Natural killer cell treated with Interleukin-12 subunit alpha and Interleukin-12 subunit beta and Interleukin-15 and Interleukin-18, amount 100 ng/mL, for 72 hours (primary cell): ENCODE results near the gene ADCY9. TPM values are rescaled to one million over a fixed set of nuclear protein-coding genes. Genes with fewer than 3 reads are reported as not detected.
"Not testable (repeated sequence)": the region's sequence is repeated elsewhere in the genome, so short reads cannot be mapped to it uniquely, and the experiment has no call there.

Experiments used
- ATAC-seq, 2 donors: fragments of 150-1000 bp; cut with Tn5 transposase in 1 of 2; sonication (Bioruptor Pico), chemical (Tn5 transposase) in 1 of 2; 2 replicates each; pipeline ENCODE4 v1.10.0; 2021
- DNase-seq: peaks from one replicate; pipeline ENCODE4 v3.0.0; 2022; ENCODE audit warnings: low spot score
- H3K27ac Mint-ChIP-seq, 2 donors: 1 replicate in 1 of 2; 2 replicates in 1 of 2; pipeline ENCODE4 v1.8.0; 2022; ENCODE audit warnings: mixed read lengths in 2 of 2, mild to moderate bottlenecking in 1 of 2, moderate library complexity in 1 of 2
- H3K27me3 Mint-ChIP-seq, 2 donors: 1 replicate in 1 of 2; 2 replicates in 1 of 2; pipeline ENCODE4 v1.8.0; 2022; ENCODE audit warnings: mixed read lengths in 2 of 2
- H3K36me3 Mint-ChIP-seq: one replicate; pipeline ENCODE4 v1.8.0; 2022; ENCODE audit warnings: mixed read lengths
- H3K4me1 Mint-ChIP-seq, 2 donors: 1 replicate in 1 of 2; 2 replicates in 1 of 2; pipeline ENCODE4 v1.8.0; 2022; ENCODE audit warnings: low read depth in 2 of 2, mixed read lengths in 2 of 2, mild to moderate bottlenecking in 1 of 2
- H3K4me3 Mint-ChIP-seq: one replicate; pipeline ENCODE4 v1.8.0; 2022; ENCODE audit warnings: mixed read lengths
- H3K9me3 Mint-ChIP-seq: 2 replicates; pipeline ENCODE4 v1.8.0; 2022; ENCODE audit warnings: mixed read lengths
- total RNA-seq, 2 donors: library from RNA; stranded (reverse); gene quantifications; one replicate each; pipeline ENCODE4 v1.2.3, GENCODE V29; 2022

The ADCY9 gene
- total RNA-seq, 2 donors from 2014 or later = 11.1 to 23.6 TPM

DNA sequence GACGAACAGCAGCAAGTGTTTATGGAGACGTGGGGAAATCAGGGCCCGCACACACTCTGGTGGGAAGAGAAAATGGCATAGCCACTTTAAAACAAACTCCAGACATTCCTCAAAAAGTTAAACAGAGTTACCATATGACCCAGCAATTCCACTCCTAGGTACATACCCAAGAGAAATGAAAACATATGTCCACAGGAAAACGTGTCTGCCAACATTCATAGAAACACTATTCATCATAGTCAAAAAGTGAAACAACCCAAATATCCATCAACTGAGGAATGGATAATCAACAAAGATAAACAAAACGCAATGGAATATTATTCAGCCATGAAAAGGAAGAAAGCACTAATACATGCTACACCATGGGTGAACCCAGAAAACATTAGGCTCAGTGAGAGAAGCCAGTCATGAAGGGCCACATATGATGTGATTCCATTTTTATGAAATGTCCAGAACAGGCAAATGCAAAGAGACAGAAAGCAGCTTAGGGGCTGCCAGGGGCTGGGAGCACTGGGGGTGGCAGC, 32.8 kb downstream of the ADCY9 start:
- no peak overlapping the region for H3K4me3 Mint-ChIP-seq
- peaks cover 22 to 26% of the 10 kb centered on the region in 2 donors for H3K4me1 Mint-ChIP-seq
- DNase-seq = no peak
- no peaks in the 10 kb centered on the region for H3K36me3 Mint-ChIP-seq
- no peak overlapping the region for H3K27ac Mint-ChIP-seq
- H3K9me3 Mint-ChIP-seq = no peaks in the 10 kb centered on the region
- ATAC-seq = no peak
- no peaks in the 10 kb centered on the region for H3K27me3 Mint-ChIP-seq

DNA sequence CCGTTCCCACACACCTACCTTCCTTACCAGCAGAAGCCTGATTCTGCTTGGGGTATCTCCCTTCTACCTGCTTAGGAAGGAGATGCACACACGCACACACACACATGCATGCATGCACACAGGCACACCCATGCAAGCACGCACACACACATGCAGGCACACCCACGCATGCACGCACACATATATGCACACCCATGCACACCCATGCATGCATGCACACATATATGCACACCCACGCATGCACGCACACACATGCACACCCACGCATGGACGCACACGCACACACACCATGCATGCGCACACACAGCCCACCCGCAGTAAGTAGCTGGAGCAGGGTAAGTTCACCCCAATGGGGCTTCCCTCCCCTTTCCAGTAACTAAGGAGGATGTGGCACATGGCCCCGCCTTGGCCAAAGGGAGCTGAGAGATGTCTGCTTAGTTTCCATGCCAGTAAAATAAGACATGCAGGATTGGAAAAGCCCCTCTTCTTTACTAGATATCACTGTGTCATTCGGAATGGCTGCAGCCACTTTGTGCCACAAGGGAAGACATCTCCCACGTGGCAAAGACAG, 33.7 kb downstream of the ADCY9 start:
- Mint-ChIP-seq H3K9me3 (no peaks in the 10 kb centered on the region), H3K36me3 (no peaks in the 10 kb centered on the region), H3K4me1 (peaks cover 18 to 26% of the 10 kb centered on the region in 2 donors), H3K4me3 (no peak overlapping the region), H3K27me3 (no peaks in the 10 kb centered on the region), H3K27ac (no peak overlapping the region)
- ATAC-seq = no peak
- no peak for DNase-seq

DNA sequence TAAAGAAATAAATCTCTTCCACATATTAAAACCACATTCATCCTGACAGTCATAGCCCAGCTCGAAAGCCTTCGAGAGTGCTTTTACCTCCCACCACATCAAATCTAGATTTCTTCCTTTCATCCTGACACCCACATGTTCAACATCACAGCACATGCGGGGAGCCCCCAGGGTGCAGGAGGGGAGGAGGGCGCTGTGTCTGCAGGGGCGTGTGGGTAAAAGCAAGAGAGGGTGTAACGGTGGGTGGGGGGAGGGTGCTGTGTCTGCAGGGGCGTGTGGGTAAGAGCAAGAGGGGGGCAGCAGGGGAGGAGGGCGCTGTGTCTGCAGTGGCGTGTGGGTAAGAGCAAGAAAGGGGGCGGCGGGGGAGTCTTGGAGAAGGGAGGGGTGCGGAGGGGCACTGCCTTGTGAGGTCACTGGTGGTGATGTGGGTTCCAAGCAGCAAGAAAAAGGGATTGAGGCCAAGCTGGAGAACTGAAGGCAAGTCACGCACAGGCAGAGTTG, 34.7 kb downstream of the ADCY9 start:
- H3K9me3 Mint-ChIP-seq = no peaks in the 10 kb centered on the region
- H3K27me3 Mint-ChIP-seq = no peaks in the 10 kb centered on the region
- no peaks in the 10 kb centered on the region for H3K36me3 Mint-ChIP-seq
- no peak for ATAC-seq
- peak overlapping the region in 1 of 2 donors; percentile 34 for H3K27ac Mint-ChIP-seq
- no peak overlapping the region for H3K4me3 Mint-ChIP-seq
- no peak for DNase-seq
- H3K4me1 Mint-ChIP-seq = peaks cover 18 to 28% of the 10 kb centered on the region in 2 donors

DNA sequence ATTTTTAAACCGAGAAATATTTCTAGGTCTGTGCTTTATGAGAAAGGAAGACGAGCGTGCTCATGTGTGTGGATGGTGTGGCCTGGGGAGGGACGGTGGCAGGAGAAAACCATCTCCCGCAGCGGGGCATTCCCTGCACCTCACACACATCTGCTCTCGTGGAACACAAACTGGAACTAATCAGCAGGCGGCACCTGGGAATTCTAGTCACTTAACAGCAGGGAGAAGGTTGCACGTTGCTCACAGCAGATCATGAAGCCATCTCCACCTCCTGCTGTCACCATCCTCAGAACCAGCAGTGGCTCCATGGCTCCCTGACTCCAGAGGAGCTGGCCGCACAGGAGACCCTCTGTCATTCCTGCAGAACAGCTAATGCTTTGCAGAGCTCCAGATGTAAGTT, 35.2 kb downstream of the ADCY9 start:
- Mint-ChIP-seq H3K4me3 (peak overlapping the region; percentile 17), H3K27me3 (no peaks in the 10 kb centered on the region), H3K36me3 (no peaks in the 10 kb centered on the region), H3K27ac (peak overlapping the region in 1 of 2 donors; percentile 34), H3K9me3 (no peaks in the 10 kb centered on the region), H3K4me1 (peaks cover 17 to 28% of the 10 kb centered on the region in 2 donors)
- DNase-seq (no peak), ATAC-seq (no peak)

DNA sequence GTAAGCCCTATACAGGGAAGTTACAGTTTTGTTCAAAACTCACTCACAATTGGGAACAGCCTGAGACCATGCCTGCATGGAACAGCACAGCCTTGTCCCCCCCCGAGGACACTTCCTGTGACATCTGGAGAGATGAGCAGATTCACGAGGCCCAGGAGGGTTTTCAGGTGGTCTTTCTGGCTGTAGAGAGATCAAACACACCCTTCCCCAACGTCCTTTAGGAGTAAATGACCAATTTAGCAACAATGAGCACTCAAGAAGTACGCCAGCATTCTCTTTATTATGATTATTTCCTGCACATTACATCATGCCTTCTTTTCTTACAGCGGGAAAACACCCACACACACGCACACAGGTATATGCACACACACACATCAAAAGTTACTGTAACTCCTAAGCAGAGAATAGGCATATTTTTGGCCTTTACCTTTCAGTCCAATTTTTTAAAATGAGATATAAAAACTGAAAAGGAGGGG, 39.0 kb downstream of the ADCY9 start:
- Mint-ChIP-seq H3K4me1 (peaks cover 1 to 20% of the 10 kb centered on the region in 2 donors), H3K9me3 (no peaks in the 10 kb centered on the region), H3K27me3 (no peaks in the 10 kb centered on the region), H3K4me3 (no peak overlapping the region), H3K36me3 (no peaks in the 10 kb centered on the region), H3K27ac (no peak overlapping the region)
- no peak for ATAC-seq
- no peak for DNase-seq

DNA sequence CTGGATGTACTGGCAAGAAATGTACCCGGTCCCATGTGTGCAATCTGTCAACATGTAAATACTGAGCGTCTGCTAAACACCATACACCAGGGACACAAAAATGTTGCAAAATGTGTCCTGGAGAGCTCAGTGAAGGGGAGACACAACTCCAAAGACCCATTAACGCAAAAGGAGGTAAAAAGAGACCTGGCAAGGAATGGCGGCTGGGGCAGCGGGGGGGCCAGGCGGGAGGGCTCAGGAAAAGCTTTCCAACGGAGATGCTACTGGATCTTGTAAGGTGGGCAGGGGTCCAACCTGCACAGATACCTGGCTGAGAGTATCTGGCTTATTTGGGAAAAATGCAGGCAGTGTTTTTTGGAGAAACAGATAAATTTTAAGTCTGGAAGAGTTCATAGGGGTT, 40.7 kb downstream of the ADCY9 start:
- Mint-ChIP-seq H3K4me1 (peaks cover 0 to 8% of the 10 kb centered on the region in 2 donors), H3K36me3 (no peaks in the 10 kb centered on the region), H3K27me3 (no peaks in the 10 kb centered on the region), H3K4me3 (no peak overlapping the region), H3K9me3 (no peaks in the 10 kb centered on the region), H3K27ac (no peak overlapping the region)
- ATAC-seq (no peak), DNase-seq (no peak)

DNA sequence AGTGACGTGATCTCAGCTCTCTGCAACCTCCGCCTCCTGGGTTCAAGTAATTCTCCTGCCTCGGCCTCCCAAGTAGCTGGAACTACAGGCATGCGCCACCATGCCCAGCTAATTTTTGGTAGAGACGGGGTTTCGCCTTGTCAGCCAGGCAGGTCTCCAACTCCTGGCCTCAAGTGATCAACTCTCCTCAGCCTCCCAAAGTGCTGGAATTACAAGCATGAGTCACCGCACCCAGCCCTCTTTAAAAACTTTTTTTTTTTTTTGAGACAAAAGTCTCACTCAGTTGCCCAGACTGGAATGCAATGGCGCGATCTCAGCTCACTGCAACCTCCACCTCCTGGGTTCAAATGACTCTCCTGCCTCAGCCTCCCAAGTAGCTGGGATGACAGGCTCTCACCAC, 43.1 kb downstream of the ADCY9 start:
- not testable (repeated sequence) for H3K36me3 Mint-ChIP-seq, H3K27me3 Mint-ChIP-seq, H3K4me3 Mint-ChIP-seq, H3K4me1 Mint-ChIP-seq, H3K9me3 Mint-ChIP-seq, H3K27ac Mint-ChIP-seq, DNase-seq, ATAC-seq

DNA sequence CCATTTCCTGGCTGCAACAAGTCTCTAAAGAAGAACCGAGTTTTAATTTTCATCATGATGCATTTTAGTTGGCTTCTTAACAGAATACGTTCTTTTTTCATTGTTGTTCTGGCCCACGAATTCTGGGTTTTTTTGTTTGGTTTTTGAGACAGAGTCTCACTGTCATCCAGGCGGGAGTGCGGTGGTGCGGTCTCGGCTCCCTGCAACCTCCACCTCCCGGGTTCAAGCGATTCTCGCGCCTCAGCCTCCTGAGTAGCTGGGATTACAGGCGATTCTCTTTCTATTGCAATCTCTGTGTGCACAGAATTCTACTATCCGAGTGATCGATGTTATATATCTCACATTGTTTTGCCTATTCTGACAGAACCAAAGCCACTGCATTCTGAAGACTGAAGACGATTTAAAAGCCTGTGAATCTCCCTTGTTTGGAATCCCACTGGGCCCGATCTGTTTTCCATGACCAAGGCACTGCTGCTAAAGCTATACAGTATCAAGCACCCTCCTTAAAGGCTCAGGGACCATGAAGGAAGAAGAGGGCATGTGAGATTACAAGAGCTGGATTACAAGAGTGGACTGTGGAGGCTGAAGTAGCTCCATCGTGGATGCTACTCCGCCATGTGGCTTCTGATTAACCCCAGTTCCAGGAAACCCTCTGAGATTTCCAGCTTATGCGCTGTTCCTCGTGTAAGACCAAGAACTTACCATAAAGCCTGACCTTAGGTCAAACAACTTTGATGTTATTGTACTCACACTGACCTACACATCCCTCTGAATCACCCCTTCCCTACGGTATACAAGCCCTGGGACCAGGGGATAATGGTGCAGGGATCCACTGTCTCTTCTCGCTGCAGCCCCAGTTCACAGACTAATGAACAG, 44.3 kb downstream of the ADCY9 start:
- Mint-ChIP-seq H3K4me3 (no peak overlapping the region), H3K9me3 (no peaks in the 10 kb centered on the region), H3K4me1 (peaks cover 0 to 5% of the 10 kb centered on the region in 2 donors), H3K27ac (no peak overlapping the region), H3K36me3 (no peaks in the 10 kb centered on the region), H3K27me3 (no peaks in the 10 kb centered on the region)
- DNase-seq = no peak
- no peak for ATAC-seq

DNA sequence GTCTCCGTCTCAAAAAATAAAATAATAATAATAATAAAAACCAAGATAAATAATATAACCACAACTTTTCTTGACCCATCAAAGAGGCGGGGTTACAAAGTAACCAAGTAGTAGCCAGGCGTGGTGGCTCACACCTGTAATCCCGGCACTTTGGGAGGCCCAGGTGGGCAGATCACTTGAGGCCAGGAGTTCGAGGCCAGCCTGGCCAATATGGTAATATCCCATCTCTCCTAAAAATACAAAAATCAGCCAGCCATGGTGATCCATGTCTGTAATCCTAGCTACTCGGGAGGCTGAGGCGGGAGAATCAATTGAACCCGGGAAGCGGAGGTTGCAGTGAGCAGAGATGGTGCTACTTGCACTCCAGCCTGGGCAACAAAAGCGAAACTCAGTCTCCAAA, 45.3 kb downstream of the ADCY9 start:
- H3K9me3 Mint-ChIP-seq = no peaks in the 10 kb centered on the region
- no peak overlapping the region for H3K4me3 Mint-ChIP-seq
- no peak overlapping the region for H3K27ac Mint-ChIP-seq
- no peaks in the 10 kb centered on the region for H3K27me3 Mint-ChIP-seq
- no peak for ATAC-seq
- peaks cover 0 to 9% of the 10 kb centered on the region in 2 donors for H3K4me1 Mint-ChIP-seq
- DNase-seq = no peak
- no peaks in the 10 kb centered on the region for H3K36me3 Mint-ChIP-seq

DNA sequence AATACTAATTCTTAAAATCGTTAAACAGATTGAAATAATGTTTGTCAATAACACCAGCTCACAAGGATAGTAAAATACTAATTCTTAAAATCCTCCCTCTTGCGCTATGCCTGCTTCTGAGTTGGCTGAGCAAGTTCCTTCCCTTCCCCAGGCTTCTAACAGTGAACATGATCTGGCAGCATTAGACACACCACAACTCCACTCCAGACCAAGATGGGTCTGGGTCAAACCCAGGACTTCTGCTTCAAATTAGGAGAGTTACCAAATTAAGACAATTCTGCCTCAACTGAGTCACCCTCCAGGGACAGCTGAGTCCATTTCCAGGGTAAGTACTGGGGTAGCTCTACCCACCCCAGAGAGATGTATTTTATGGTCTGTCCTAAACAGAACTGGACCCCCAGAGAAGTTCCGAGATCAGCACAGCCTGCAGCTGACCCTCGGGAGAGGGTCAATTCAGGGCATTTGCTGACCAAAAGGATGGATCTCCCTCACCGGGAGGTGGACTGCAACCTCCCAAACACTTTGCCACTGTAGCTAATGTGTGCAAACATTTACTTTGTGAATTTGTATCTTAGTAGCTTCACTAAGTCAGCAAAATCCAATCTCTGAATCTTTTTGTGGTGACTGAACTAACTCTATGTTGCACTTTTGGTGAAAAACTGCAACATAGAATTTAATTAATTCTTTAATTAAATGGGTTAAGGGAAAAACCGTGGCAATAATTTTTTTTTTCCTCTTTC, 48.8 kb downstream of the ADCY9 start:
- ATAC-seq (no peak), DNase-seq (no peak)
- no peak overlapping the region for H3K4me3 Mint-ChIP-seq
- peaks cover 9 to 26% of the 10 kb centered on the region in 2 donors for H3K4me1 Mint-ChIP-seq
- no peak overlapping the region for H3K27ac Mint-ChIP-seq
- H3K36me3 Mint-ChIP-seq = peaks cover 14% of the 10 kb centered on the region
- H3K27me3 Mint-ChIP-seq = no peaks in the 10 kb centered on the region
- H3K9me3 Mint-ChIP-seq = no peaks in the 10 kb centered on the region

DNA sequence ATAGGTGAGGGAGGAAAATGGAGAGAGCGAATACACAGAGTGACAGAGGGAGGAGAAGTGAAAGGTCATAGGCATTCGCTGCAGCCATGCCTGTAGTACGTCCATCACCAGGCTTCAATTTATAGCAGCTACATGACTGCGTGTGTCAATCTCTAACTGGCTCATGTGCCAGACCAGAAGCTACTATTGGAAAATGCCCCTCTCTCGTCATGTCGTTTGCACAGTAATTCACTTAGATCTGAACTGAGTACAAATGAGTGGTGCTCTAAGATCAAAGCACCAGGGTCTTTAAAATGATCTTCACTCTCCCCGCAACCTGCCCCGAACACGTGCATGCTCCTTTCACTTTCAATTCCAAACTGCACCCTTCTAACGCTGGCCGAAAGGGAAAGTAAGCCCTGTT, 51.3 kb downstream of the ADCY9 start:
- Mint-ChIP-seq H3K36me3 (peaks cover 37% of the 10 kb centered on the region), H3K9me3 (peaks cover 6% of the 10 kb centered on the region), H3K27ac (peak overlapping the region; percentile 63 to 83), H3K4me1 (peaks cover 25 to 34% of the 10 kb centered on the region in 2 donors), H3K4me3 (peak overlapping the region; percentile 78), H3K27me3 (no peaks in the 10 kb centered on the region)
- peak; percentile 72 to 76 for ATAC-seq
- DNase-seq = no peak

DNA sequence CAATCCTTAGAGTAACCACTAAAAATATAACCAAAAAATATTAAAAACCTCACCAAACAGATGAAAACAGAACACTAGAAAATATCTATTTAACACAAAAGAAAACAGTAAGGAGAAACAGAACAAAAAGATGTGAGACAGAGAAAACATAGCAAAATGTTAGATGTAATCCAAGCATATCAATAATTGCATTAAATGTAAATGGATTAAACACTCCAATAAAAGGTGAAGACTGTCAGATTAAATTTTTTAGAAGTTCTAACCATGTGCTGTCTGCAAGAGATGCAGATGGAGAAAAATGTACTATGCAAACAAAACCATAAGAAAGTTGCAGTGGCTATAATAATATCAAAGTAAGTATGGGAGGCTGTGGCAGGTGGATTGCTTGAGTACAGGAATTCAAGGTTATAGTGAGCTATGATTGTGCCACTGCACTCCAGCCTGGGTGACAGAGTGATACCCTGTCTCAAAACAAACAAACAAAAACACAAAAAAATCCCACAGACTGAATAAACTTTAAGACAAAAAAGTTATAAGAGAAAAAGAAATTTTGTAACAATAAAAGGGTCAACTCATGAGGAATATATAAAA, 53.9 kb downstream of the ADCY9 start:
- H3K36me3 Mint-ChIP-seq = peaks cover 41% of the 10 kb centered on the region
- H3K27me3 Mint-ChIP-seq = no peaks in the 10 kb centered on the region
- ATAC-seq = no peak
- H3K4me3 Mint-ChIP-seq = no peak overlapping the region
- H3K4me1 Mint-ChIP-seq = peaks cover 47 to 49% of the 10 kb centered on the region in 2 donors
- H3K27ac Mint-ChIP-seq = no peak overlapping the region
- no peak for DNase-seq
- H3K9me3 Mint-ChIP-seq = peaks cover 6% of the 10 kb centered on the region

DNA sequence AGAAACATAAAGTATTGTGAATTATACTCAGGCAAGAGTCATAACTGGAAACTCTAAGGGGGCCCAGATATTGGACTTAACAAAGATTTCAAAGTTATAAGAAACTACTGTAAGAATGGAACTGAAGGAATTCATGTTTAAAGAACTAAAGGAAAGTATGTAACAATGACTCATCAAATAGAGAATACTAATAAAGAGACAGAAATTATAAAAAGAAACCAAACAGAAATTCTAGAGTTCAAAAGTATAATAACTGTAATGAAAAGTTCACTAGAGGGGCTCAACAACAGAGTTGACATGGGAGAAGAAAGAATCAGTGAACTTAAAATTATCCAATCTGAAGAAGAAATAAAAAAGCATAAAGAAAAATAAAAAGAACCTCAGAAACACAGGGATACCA, 55.4 kb downstream of the ADCY9 start:
- Mint-ChIP-seq H3K27me3 (no peaks in the 10 kb centered on the region), H3K36me3 (peaks cover 41% of the 10 kb centered on the region), H3K9me3 (peaks cover 6% of the 10 kb centered on the region), H3K4me3 (peak overlapping the region; percentile 76), H3K27ac (peak overlapping the region; percentile 90 to 96), H3K4me1 (peaks cover 47 to 49% of the 10 kb centered on the region in 2 donors)
- DNase-seq (no peak), ATAC-seq (no peak)
